Measurements from ENCODE around the gene SYF2. TPM values are rescaled to one million over a fixed set of nuclear protein-coding genes. Genes with fewer than 3 reads are reported as not detected.
"Not testable (repeated sequence)": the region's sequence is repeated elsewhere in the genome, so short reads cannot be mapped to it uniquely, and the experiment has no call there.

Gene SYF2
- total RNA-seq, 4 donors from 2014 or later: 32.7 to 52.2 (median 43.7) TPM

DNA sequence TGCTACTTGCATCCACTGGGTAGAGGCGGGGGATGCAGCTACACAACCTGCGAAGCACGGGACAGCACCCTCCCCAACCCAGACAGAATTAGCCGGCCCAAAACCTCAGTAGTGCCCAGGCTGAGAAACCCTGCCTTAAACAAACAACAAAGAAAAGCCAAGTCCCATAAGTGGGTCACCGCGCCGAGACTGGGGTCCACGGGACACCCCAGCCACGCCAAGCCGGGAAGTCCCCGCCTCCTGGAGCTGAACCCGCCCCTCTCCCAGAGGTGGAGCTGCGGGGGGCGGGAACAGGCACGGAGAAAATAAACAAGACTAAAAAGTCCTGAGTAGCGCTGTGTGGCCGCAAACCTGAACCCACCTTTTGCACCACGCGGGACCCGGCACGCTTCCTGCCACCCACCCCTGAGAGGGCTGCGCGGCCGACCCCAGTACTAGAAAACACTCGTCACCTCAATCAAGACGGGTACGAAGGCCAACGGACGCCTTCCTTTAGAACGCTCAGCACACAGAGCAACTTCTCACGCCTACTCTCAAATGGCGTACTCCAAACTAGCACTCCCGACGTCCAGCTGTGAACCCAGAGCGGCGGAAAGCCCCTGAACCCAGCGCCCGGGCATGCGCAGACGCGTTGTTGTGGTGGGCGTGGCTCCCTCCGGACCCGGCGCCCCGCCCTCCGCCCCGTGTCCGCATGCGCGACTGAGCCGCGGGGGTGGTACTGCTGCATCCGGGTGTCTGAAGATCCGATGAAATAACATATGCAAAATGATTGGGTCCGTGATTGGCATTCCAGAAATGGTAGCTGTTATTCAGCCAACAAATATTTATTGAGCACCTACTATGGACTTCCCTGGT, 35.2 kb upstream of the SYF2 start:
- H3K27ac ChIP-seq: peak overlapping the region; percentile 67 to 91 (median 78)
- peak in 1 of 2 donors; percentile 52 for TF ChIP-seq POLR2A (IDR thresholded peaks at IDR 0.05)
- peak; percentile 61 to 69 for TF ChIP-seq EP300 (IDR thresholded peaks at IDR 0.05)
- H3K36me3 ChIP-seq, H3K27me3 ChIP-seq, H3K9me3 ChIP-seq, H3K4me1 ChIP-seq: not testable (repeated sequence)
- H3K4me3 ChIP-seq: peak overlapping the region in 3 of 4 donors; percentile 50 to 64 (median 58)
- DNase-seq (ENCODE audit: low spot score in 2 of 2): peak; percentile 76 to 85
- WGBS, 2 donors: 0% methylated on average over 2 to 5 of the region's 56 CpGs

- not testable (repeated sequence) for DNase-seq (ENCODE audit: low spot score in 2 of 2); H3K36me3 ChIP-seq; H3K27me3 ChIP-seq; H3K4me1 ChIP-seq; H3K9me3 ChIP-seq
- Histone ChIP-seq H3K27ac (peak overlapping the region in 1 of 4 donors; percentile 91), H3K4me3 (peak overlapping the region; percentile 16 to 64 (median 45))
- WGBS, 2 donors: 1 to 2% methylated on average over 6 to 12 of the region's 45 CpGs
Measured at GRCh38 chr1:25266554-25267287, 34.4 kb upstream of the SYF2 start.

DNA sequence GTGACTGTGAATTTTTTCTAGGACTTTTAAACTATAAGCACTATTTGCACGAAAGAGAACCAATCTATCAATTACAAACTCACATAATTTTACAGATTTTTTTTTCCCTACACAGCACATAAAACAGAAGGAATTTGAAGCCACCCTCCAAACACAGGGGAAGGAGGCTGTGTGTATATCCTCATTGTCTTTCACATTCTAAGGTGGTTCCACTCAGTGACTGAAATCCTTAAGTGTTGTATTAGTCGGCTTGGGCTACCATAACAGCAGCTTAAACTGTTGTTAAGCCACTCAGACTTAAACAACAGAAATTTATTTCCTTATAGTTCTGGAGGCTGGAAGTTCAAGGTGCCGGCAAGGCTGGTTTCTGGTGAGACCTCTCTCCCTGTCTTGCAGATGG, 28.0 kb upstream of the SYF2 start:
- not testable (repeated sequence) for DNase-seq (ENCODE audit: low spot score in 2 of 2); H3K27ac ChIP-seq; H3K9me3 ChIP-seq; H3K4me1 ChIP-seq; H3K4me3 ChIP-seq; H3K27me3 ChIP-seq
- peaks cover 0 to 12% (median 0%) of the 10 kb centered on the region in 3 donors for H3K36me3 ChIP-seq
- 86 to 89% methylated on average over 3 of the region's 3 CpGs for WGBS, 2 donors

DNA sequence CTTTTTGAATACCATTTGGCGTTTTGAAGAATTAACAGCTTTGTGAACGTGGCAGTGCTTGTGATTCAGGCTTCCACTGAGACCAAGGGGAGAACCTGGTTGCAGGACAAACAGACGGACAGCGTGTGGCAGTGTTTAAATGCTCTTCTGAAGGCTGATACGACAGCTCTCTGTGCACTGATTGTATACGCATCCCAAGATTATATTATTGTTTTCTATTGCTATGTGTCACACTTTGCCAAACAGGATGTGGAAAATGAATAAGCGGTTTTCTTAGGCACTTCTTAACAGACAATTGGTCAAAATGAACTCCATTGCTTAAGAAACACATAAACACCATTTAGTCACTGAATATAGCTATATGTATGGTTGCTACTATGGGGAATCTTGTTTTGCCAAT, 27.5 kb upstream of the SYF2 start:
- not testable (repeated sequence) for H3K9me3 ChIP-seq; H3K4me1 ChIP-seq; DNase-seq (ENCODE audit: low spot score in 2 of 2); H3K27me3 ChIP-seq; H3K27ac ChIP-seq; H3K4me3 ChIP-seq
- 58% methylated on average over 7 of the region's 7 CpGs for WGBS, 2 donors
- peaks cover 0 to 12% (median 0%) of the 10 kb centered on the region in 3 donors for H3K36me3 ChIP-seq

GRCh38 chr1:25257196-25257595, 24.9 kb upstream of the SYF2 start:
- no peak overlapping the region for H3K27ac ChIP-seq
- H3K4me3 ChIP-seq: no peak overlapping the region
- no peaks in the 10 kb centered on the region for H3K9me3 ChIP-seq
- DNase-seq (ENCODE audit: low spot score in 2 of 2): no peak
- no peaks in the 10 kb centered on the region for H3K27me3 ChIP-seq
- H3K36me3 ChIP-seq: peaks cover 0 to 7% (median 0%) of the 10 kb centered on the region in 3 donors
- WGBS, 2 donors: 63% methylated on average over 1 of the region's 1 CpG
- H3K4me1 ChIP-seq: no peaks in the 10 kb centered on the region
- TF ChIP-seq EP300 (IDR thresholded peaks at IDR 0.05): no peak
- TF ChIP-seq POLR2A (IDR thresholded peaks at IDR 0.05): no peak
- no peak for TF ChIP-seq CTCF (IDR thresholded peaks at IDR 0.05)

DNA sequence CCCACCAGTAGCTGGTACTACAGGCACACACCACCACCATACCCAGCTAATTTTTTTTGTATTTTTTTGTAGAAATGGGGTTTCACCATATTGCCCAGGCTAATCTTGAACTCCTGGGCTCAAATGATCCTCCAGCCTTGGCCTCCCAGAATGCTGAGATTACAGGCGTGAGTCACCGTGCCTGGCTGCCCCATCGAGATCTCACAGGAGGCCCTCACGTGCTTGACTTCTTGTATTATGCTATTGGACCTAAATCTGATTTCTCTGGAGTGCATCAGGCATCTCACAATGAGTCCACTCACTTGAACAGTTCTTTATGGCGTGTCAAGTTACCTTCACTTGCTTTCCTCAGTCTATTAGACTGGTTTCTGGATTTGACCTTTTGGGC, 24.3 kb upstream of the SYF2 start:
- no peak for DNase-seq (ENCODE audit: low spot score in 2 of 2)
- Histone ChIP-seq H3K36me3 (peaks cover 0 to 7% (median 0%) of the 10 kb centered on the region in 3 donors), H3K9me3 (no peaks in the 10 kb centered on the region), H3K4me3 (no peak overlapping the region), H3K27me3 (no peaks in the 10 kb centered on the region), H3K27ac (no peak overlapping the region), H3K4me1 (no peaks in the 10 kb centered on the region)
- TF ChIP-seq CTCF (IDR thresholded peaks at IDR 0.05): no peak
- no peak for TF ChIP-seq POLR2A (IDR thresholded peaks at IDR 0.05)
- TF ChIP-seq EP300 (IDR thresholded peaks at IDR 0.05): no peak
- WGBS, 2 donors: 91 to 92% methylated on average over 5 of the region's 5 CpGs

All from tibial nerve (tissue), 4 donors.